ENCODE measurements around the gene NANOS2. TPM values are rescaled to one million over a fixed set of nuclear protein-coding genes. Genes with fewer than 3 reads are reported as not detected.

The NANOS2 gene
- total and polyA plus RNA-seq, 2 of the 13 experiments (the other 11 are each of a cell fraction or from before 2014, with no cell fraction given) = not detected

DNA sequence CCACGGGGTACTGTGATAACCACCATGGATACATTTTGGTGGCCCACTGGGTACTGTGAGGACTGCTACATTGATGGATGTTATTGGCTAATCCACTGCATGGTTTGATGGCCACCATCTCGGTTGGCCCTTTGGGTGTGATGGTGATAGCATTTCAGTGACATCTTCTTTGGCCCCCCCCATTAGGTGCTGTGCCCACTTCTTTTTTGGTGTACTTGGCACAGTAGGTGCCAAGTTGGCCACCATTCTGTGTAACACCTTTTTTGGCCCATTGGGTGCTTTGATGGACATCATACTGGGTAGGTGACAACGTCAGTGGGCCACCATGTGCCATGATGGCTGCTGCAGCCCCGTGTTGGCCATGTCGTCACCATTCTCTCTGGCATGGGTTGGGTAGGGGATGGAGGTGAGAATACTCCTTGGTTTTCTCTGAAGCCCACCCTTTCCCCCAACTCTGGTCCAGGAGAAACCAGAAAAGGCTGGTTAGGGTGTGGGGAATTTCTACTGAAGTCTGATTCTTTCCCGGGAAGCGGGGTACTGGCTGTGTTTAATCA is 41.3 kb downstream of the NANOS2 start (continued):
- TF ChIP-seq ZNF687 (CRISPR knock-in tag; IDR thresholded peaks at IDR 0.05) (no peak), FOXA1 (IDR thresholded peaks at IDR 0.05) (no peak), FOXA1 (CRISPR knock-in tag; IDR thresholded peaks at IDR 0.05) (no peak), RFX3 (CRISPR knock-in tag; IDR thresholded peaks at IDR 0.05) (no peak), GLI4 (CRISPR knock-in tag; IDR thresholded peaks at IDR 0.05; ENCODE audit: borderline replicate concordance) (no peak), PHF8 (CRISPR knock-in tag; IDR thresholded peaks at IDR 0.05) (no peak), ZNF713 (CRISPR knock-in tag; IDR thresholded peaks at IDR 0.05) (no peak), ZNF530 (CRISPR knock-in tag; IDR thresholded peaks at IDR 0.05; ENCODE audit: low read depth) (no peak), ZNF3 (CRISPR knock-in tag; IDR thresholded peaks at IDR 0.05) (no peak), ZNF260 (CRISPR knock-in tag; IDR thresholded peaks at IDR 0.05; ENCODE audit: borderline replicate concordance, low read depth) (no peak), ARID5B (CRISPR knock-in tag; IDR thresholded peaks at IDR 0.05) (no peak), ZNF546 (CRISPR knock-in tag; conservative IDR thresholded peaks at IDR 0.05) (no peak), ZNF329 (CRISPR knock-in tag; IDR thresholded peaks at IDR 0.05; ENCODE audit: low read depth) (no peak), CBX2 (IDR thresholded peaks at IDR 0.05; ENCODE audit: low read depth, low read length) (no peak), CBX2 (CRISPR knock-in tag; IDR thresholded peaks at IDR 0.05; ENCODE audit: low read depth) (no peak), NFKB2 (CRISPR knock-in tag; IDR thresholded peaks at IDR 0.05; ENCODE audit: borderline replicate concordance) (no peak; the same call in 1 of the 2 replicates), ZNF879 (CRISPR knock-in tag; IDR thresholded peaks at IDR 0.05) (no peak), TFDP1 (CRISPR knock-in tag; IDR thresholded peaks at IDR 0.05; ENCODE audit: borderline replicate concordance) (no peak), ZZZ3 (CRISPR knock-in tag; IDR thresholded peaks at IDR 0.05; ENCODE audit: borderline replicate concordance) (no peak), HOXA5 (CRISPR knock-in tag; IDR thresholded peaks at IDR 0.05) (no peak)
- TF ChIP-seq, protein P1, sequence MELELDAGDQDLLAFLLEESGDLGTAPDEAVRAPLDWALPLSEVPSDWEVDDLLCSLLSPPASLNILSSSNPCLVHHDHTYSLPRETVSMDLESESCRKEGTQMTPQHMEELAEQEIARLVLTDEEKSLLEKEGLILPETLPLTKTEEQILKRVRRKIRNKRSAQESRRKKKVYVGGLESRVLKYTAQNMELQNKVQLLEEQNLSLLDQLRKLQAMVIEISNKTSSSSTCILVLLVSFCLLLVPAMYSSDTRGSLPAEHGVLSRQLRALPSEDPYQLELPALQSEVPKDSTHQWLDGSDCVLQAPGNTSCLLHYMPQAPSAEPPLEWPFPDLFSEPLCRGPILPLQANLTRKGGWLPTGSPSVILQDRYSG (CRISPR knock-in tag; IDR thresholded peaks at IDR 0.05) = no peak

Data from HepG2 (cell line).